Spleen (tissue), 7 donors: ENCODE results near the gene TMEM72.

Experiments
- CTCF ChIP-seq, 11 experiments: fragments of 200-600 bp in 7 of 11; fragments of 450-650 bp in 4 of 11; sonication (generic) in 4 of 11; IDR thresholded peaks in 8 of 11; conservative IDR thresholded peaks in 3 of 11; 1 replicate in 7 of 11; 2 replicates in 4 of 11; pipeline versions ENCODE4 v1.4.0 to v1.8.0; 2016 to 2021; ENCODE audit warnings: antibody characterized with exemption in 11 of 11, inconsistent platforms in 4 of 11, mild to moderate bottlenecking in 1 of 11
- POLR2A ChIP-seq, 3 donors: fragments of 450-650 bp; IDR thresholded peaks; one replicate each; pipeline ENCODE4 v1.5.1; 2017; ENCODE audit warnings: antibody characterized with exemption in 3 of 3, mild to moderate bottlenecking in 1 of 3
- donor health status: DM: no; HTN: no; CAD: no; lungs with moderate emphysema.
- donor health status: DM: no; HTN: no; CAD: no.
- donor health status: DM: no; HTN: no; CAD: no.

GRCh38 chr10:44890696-44891563 is 20.2 kb upstream of the TMEM72 start:
- TF ChIP-seq CTCF (IDR thresholded peaks at IDR 0.05 in 8 of 11, conservative IDR thresholded peaks at IDR 0.05 in 3 of 11) = no peak
- no peak for TF ChIP-seq POLR2A (IDR thresholded peaks at IDR 0.05)
